Sigmoid colon (tissue), 7 donors: Measurements from ENCODE around the gene ZNF865. TPM values are rescaled to one million over a fixed set of nuclear protein-coding genes. Genes with fewer than 3 reads are reported as not detected.

Experiments used
- DNase-seq: peaks from one replicate; pipeline ENCODE4 v3.0.0-alpha.2; 2019
- H3K27ac ChIP-seq, 4 donors: fragments of 200-600 bp; sonication (generic); one replicate each; pipeline ENCODE4 v1.5.1; 2016 to 2019; ENCODE audit warnings: mild to moderate bottlenecking in 1 of 4
- H3K27me3 ChIP-seq, 3 donors: fragments of 200-600 bp; sonication (generic); one replicate each; pipeline ENCODE4 v1.5.1; 2019; ENCODE audit warnings: mild to moderate bottlenecking in 1 of 3
- H3K36me3 ChIP-seq, 4 donors: fragments of 200-600 bp; sonication (generic); one replicate each; pipeline ENCODE4 v1.5.1; 2016 to 2019
- H3K4me1 ChIP-seq, 4 donors: fragments of 200-600 bp; sonication (generic); one replicate each; pipeline ENCODE4 v1.5.1; 2017 to 2019
- H3K4me3 ChIP-seq, 4 donors: fragments of 200-600 bp; sonication (generic); one replicate each; pipeline ENCODE4 v1.5.1; 2017 to 2019; ENCODE audit warnings: mild to moderate bottlenecking in 2 of 4, moderate library complexity in 1 of 4
- H3K9me3 ChIP-seq, 4 donors: fragments of 200-600 bp in 3 of 4; sonication (generic) in 3 of 4; one replicate each; pipeline versions ENCODE4 v1.5.1 to v1.6.1; 2013 to 2019
- EP300 ChIP-seq, 4 donors: sonication (generic); formaldehyde crosslinking; IDR thresholded peaks; one replicate each; pipeline ENCODE4 v1.6.1; 2017; ENCODE audit warnings: antibody characterized with exemption in 4 of 4
- POLR2A ChIP-seq, 2 donors: fragments of 450-650 bp; IDR thresholded peaks; one replicate each; pipeline ENCODE4 v1.6.1; 2016; ENCODE audit warnings: antibody characterized with exemption in 2 of 2, mild to moderate bottlenecking in 2 of 2, moderate library complexity in 2 of 2
- POLR2AphosphoS5 ChIP-seq, 4 donors: sonication (generic); formaldehyde crosslinking; IDR thresholded peaks; one replicate each; pipeline ENCODE4 v1.6.1; 2017; ENCODE audit warnings: antibody characterized with exemption in 4 of 4
- WGBS, 2 donors: extraction: QIAGEN DNeasy Blood & Tissue Kit; methylation state at CpG; one replicate each; pipeline ENCODE4 v1.1.7; 2013; 5-methylcytosine and 5-hydroxymethylcytosine counted together
- intact Hi-C: fragments of 100-400 bp; cut with DNase I; formaldehyde crosslinking; loops from one replicate; pipeline ENCODE4 v1.15.1; 2023
- polyA plus RNA-seq, 3 donors: library from polyadenylated mRNA; stranded (reverse); fragments of 200-250 nt; gene quantifications; one replicate each; pipeline ENCODE4 v1.2.3, GENCODE V29; 2013
- total RNA-seq, 4 donors: library from RNA; depleted of rRNA; stranded (reverse); fragments of >200 nt; gene quantifications; one replicate each; pipeline ENCODE4 v1.1.0, GENCODE V29; 2016
- TF ChIP-seq, protein P1 (sequence below), 4 experiments: fragments of 450-650 bp in 3 of 4; fragments of 200-600 bp in 1 of 4; IDR thresholded peaks; one replicate each; pipeline ENCODE4 v1.5.1; 2016 to 2019; ENCODE audit warnings: antibody characterized with exemption in 4 of 4, mild to moderate bottlenecking in 3 of 4, moderate library complexity in 2 of 4
- donor health status: healthy with polysubstance abuse.
- donor health status: Bipolar disorder and iron deficiency.
- donor health status: healthy.

The ZNF865 gene
- total and polyA plus RNA-seq, 7 donors, result 2.3 to 9.3 (median 3.0) TPM

DNA sequence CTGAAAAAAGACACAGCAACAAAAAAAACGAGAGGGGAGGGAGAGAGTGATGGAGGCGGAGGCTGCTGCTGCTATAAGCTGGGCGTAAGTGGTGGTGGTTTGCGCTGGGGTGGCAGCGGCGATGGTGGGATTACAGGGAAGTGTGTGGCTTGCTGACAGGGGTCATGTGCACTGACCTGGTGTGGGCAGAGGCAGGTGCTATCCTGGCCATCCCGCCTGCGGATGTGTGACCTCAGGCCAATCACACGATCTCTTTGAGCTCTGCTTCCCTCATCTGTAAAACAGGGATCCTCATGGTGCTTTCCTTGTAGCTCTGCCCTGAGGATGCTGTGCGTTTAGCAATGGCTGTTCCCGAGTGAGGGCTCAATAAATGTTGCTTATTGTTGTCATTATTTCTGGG lies 32.1 kb downstream of the ZNF865 start:
- 74 to 86% methylated on average over 11 of the region's 11 CpGs for WGBS, 2 donors
- no peak overlapping the region for H3K4me3 ChIP-seq
- TF ChIP-seq POLR2A (IDR thresholded peaks at IDR 0.05) (no peak), EP300 (IDR thresholded peaks at IDR 0.05) (no peak), POLR2AphosphoS5 (IDR thresholded peaks at IDR 0.05) (no peak)
- TF ChIP-seq, protein P1, sequence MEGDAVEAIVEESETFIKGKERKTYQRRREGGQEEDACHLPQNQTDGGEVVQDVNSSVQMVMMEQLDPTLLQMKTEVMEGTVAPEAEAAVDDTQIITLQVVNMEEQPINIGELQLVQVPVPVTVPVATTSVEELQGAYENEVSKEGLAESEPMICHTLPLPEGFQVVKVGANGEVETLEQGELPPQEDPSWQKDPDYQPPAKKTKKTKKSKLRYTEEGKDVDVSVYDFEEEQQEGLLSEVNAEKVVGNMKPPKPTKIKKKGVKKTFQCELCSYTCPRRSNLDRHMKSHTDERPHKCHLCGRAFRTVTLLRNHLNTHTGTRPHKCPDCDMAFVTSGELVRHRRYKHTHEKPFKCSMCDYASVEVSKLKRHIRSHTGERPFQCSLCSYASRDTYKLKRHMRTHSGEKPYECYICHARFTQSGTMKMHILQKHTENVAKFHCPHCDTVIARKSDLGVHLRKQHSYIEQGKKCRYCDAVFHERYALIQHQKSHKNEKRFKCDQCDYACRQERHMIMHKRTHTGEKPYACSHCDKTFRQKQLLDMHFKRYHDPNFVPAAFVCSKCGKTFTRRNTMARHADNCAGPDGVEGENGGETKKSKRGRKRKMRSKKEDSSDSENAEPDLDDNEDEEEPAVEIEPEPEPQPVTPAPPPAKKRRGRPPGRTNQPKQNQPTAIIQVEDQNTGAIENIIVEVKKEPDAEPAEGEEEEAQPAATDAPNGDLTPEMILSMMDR (IDR thresholded peaks at IDR 0.05), result no peak
- intact Hi-C loops, result no loop called here
- H3K27me3 ChIP-seq, result no peaks in the 10 kb centered on the region
- DNase-seq, result no peak
- peaks cover 0 to 7% (median 0%) of the 10 kb centered on the region in 4 donors for H3K36me3 ChIP-seq
- no peaks in the 10 kb centered on the region for H3K9me3 ChIP-seq
- no peak overlapping the region for H3K27ac ChIP-seq
- peaks cover 0 to 77% (median 68%) of the 10 kb centered on the region in 4 donors for H3K4me1 ChIP-seq

DNA sequence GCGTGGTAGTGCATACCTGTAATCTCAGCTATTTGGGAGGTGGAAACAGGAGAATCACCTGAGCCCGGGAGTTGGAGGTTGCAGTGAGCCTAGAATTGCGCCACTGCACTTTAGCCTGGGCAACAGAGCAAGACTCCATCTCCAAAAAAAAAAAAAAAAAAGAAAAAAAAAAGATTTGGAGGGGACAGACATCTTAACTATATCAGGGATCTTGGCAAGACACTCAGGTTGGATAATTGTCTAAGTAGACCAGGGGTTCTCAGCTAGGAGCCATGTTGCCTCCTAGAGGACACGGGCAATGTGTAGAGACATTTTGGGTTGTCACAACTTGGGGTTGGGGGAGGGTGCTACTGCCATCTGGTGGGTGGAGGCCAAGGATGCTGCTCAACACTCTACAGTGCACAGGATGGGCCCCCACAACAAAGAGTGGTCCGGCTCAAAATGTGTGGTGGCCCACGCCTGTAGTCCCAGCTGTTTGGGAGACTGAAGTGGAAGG lies 33.5 kb downstream of the ZNF865 start:
- Histone ChIP-seq H3K4me1 (peaks cover 0 to 81% (median 74%) of the 10 kb centered on the region in 4 donors), H3K27me3 (no peaks in the 10 kb centered on the region), H3K9me3 (no peaks in the 10 kb centered on the region), H3K4me3 (no peak overlapping the region), H3K36me3 (peaks cover 0 to 7% (median 0%) of the 10 kb centered on the region in 4 donors), H3K27ac (peak overlapping the region in 2 of 4 donors; percentile 84 to 98)
- WGBS, 2 donors, result 85 to 89% methylated on average over 6 of the region's 6 CpGs
- intact Hi-C loops, result no loop called here
- no peak for DNase-seq
- TF ChIP-seq, protein P1 (IDR thresholded peaks at IDR 0.05), result peak in 1 of 4 experiments; percentile 33
- no peak for TF ChIP-seq POLR2AphosphoS5 (IDR thresholded peaks at IDR 0.05)

DNA sequence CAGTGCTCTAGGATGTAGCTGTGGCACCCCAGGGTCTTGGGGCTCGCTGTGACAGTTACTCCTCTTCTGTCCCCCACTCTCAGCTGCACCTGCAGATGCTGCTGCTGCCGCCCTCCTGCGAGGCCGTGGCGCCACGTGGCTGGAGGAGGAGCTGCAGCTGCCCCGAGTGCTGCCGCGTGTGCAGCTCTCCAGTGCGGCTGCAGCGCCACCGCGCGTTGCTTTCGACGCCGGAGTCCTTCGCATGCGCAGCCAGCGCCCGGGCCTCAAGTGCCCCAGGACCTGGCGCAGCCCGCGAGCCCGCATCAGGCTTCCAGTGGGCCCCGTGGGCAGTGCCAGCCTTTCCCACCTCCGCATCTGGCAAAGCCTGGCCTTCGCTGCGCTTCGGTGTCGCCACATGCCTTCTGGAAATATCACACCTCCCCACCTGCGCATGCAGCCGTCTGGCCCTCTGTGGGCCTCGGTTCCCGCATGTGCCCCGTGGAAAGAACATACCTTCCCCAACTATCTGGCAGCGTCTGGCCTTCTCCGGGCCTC lies 34.7 kb downstream of the ZNF865 start:
- Histone ChIP-seq H3K4me3 (peak overlapping the region; percentile 78 to 99 (median 85)), H3K9me3 (no peaks in the 10 kb centered on the region), H3K27me3 (no peaks in the 10 kb centered on the region), H3K27ac (peak overlapping the region; percentile 84 to 98 (median 97)), H3K4me1 (peaks cover 0 to 86% (median 80%) of the 10 kb centered on the region in 4 donors), H3K36me3 (peaks cover 0 to 12% (median under 1%) of the 10 kb centered on the region in 4 donors)
- TF ChIP-seq EP300 (IDR thresholded peaks at IDR 0.05) (no peak), POLR2AphosphoS5 (IDR thresholded peaks at IDR 0.05) (peak in 2 of 4 donors; percentile 8 to 37), POLR2A (IDR thresholded peaks at IDR 0.05) (no peak)
- TF ChIP-seq, protein P1 (IDR thresholded peaks at IDR 0.05), result peak; percentile 24 to 43 (median 34)
- 27 to 45% methylated on average over 38 of the region's 38 CpGs for WGBS, 2 donors
- intact Hi-C loops, result no loop called here
- DNase-seq, result peak; percentile 83

DNA sequence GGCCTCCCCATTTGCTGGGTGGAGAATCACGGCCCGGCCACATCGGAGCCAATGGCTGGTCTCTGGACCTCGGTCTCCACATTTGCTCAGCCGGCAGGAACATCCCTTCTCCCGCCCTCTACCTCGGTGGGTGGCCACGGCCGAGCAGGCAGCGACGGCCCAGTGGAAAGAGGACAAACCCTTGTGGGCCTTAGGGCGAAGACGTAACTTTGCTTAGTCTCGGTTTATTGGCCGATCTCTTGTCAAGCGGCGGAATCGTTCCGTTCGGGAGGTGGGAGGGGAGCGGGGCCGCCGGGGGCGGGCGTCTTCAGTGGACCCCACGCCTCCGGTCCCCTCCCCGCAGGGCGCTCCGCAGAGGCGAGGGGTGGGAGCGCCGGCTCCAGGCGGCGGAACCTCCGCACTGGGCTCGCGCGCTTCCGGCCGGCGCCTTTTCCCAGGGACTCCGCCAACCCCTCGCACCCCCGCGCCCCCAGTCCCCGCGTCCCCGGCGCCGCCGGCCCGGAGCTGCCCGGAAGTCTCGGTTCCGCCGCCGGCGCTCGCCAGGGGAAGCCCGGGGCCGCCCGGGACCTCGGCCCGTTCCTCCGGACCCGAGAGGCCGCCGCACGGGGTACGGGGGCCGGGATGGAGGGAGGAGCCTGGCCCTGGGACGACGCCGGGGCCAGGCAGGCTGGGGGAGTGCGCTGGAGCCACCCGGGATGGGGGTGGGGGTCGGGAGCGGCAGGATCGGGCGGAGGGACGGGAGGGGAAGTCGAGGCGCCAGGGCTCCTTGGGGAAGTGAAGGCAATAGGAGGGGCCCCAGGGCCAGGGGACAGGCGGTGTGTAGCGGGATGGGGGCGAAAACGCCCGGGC lies 35.4 kb downstream of the ZNF865 start, which contains the start of gene ZNF580:
Gene ZNF580 (plus strand): TSS at position 426 of the 849 bp plus-strand sequence. CDS start 1,507 bp downstream, outside the sequence.
- DNase-seq, result peak; percentile 83
- Histone ChIP-seq H3K27ac (peak within 1 kb of the TSS; percentile 84 to 98 (median 97)), H3K4me3 (peak within 1 kb of the TSS; percentile 78 to 99 (median 85)), H3K9me3 (no peaks in the 10 kb centered on the region), H3K4me1 (peaks cover 0 to 83% (median 77%) of the 10 kb centered on the region in 4 donors), H3K36me3 (peaks cover 0 to 19% (median 2%) of the 10 kb centered on the region in 4 donors), H3K27me3 (no peaks in the 10 kb centered on the region)
- no peak for TF ChIP-seq POLR2A (IDR thresholded peaks at IDR 0.05)
- no peak for TF ChIP-seq EP300 (IDR thresholded peaks at IDR 0.05)
- TF ChIP-seq, protein P1 (IDR thresholded peaks at IDR 0.05), result no peak
- peak in 2 of 4 donors; percentile 39 to 44 for TF ChIP-seq POLR2AphosphoS5 (IDR thresholded peaks at IDR 0.05)
- intact Hi-C loops, result no loop called here
- 1% methylated on average over 89 of the region's 89 CpGs for WGBS, 2 donors
